ENCODE measurements around the gene RDM1. TPM values are rescaled to one million over a fixed set of nuclear protein-coding genes. Genes with fewer than 3 reads are reported as not detected.

RDM1 gene
- total RNA-seq: 1 to 10 TPM in 1 of 9 donors, not detected in 8; 1.1 TPM
- polyA plus RNA-seq: under 1 TPM in 1 of 3 donors, not detected in 2; 0.48 TPM
- long read RNA-seq, donor 1: 0 reads
- long read RNA-seq, donor 2: 0 reads
- long read RNA-seq, donor 3: 0 reads
- long read RNA-seq, donor 4: 0 reads
- long read RNA-seq, donor 5: 0 reads
- long read RNA-seq, donor 6: 0 reads
- long read RNA-seq, donor 7, partial matches to known transcripts: 0 of 1 reads
- long read RNA-seq, donor 7, other reads (novel, unspliced or antisense): 0 of 1 reads
- long read RNA-seq, donor 8, partial matches to known transcripts: 0 of 1 reads
- long read RNA-seq, donor 8, other reads (novel, unspliced or antisense): 0 of 1 reads
- long read RNA-seq, donor 9: 0 reads
- long read RNA-seq, donor 10: 0 reads

- no peaks in the 10 kb centered on the region for H3K36me3 ChIP-seq (replicated peaks in 1 of 2)
- TF ChIP-seq CTCF (IDR thresholded peaks at IDR 0.05) (no peak), POLR2A (IDR thresholded peaks at IDR 0.05) (no peak)
- intact Hi-C loops (cut with DNase I): no loop called here
- H3K9me3 ChIP-seq (replicated peaks in 1 of 3): no peaks in the 10 kb centered on the region
- H3K4me1 ChIP-seq (replicated peaks in 1 of 2): peaks cover 3 to 12% of the 10 kb centered on the region in 2 donors
- H3K27ac ChIP-seq: peak within 1 kb of the TSS in 1 of 5 donors; percentile 64
- H3K27me3 ChIP-seq: no peaks in the 10 kb centered on the region
- WGBS, 4 donors: 3 to 8% (median 3%) methylated on average over 21 to 35 of the region's 35 CpGs
- peak within 1 kb of the TSS in 2 of 4 donors; percentile 10 to 47 for H3K4me3 ChIP-seq
- peak; percentile 44 to 60 (median 52) for DNase-seq
These were observed at the start of gene RDM1 for GRCh38 chr17:35930211-35931065. Gene RDM1, minus strand, starts transcription at chr17:35930773. Its CDS starts 46 bp downstream, at chr17:35930727.

GRCh38 chr17:35978346-35978745 lies 47.8 kb upstream of the RDM1 start:
- H3K27ac ChIP-seq: no peak overlapping the region
- WGBS, 4 donors: 71 to 90% (median 80%) methylated on average over 3 of the region's 3 CpGs

GRCh38 chr17:35977509-35977908 lies 46.9 kb upstream of the RDM1 start:
- no peak for DNase-seq
- no peaks in the 10 kb centered on the region for H3K9me3 ChIP-seq (replicated peaks in 1 of 3)
- TF ChIP-seq POLR2A (IDR thresholded peaks at IDR 0.05): no peak
- no peak overlapping the region for H3K27ac ChIP-seq
- no peaks in the 10 kb centered on the region for H3K27me3 ChIP-seq
- H3K4me3 ChIP-seq: no peak overlapping the region
- WGBS, 4 donors: 64 to 94% (median 91%) methylated on average over 4 to 7 of the region's 7 CpGs
- intact Hi-C loops (cut with DNase I): loop anchor here (10.0 kb wide), 3 partner anchors 97 to 507 kb away; partner anchors contain the start of gene ZNHIT3 (in 1 of the 2)
- H3K36me3 ChIP-seq (replicated peaks in 1 of 2): no peaks in the 10 kb centered on the region
- H3K4me1 ChIP-seq (replicated peaks in 1 of 2): peaks cover 0 to 18% of the 10 kb centered on the region in 2 donors

More at GRCh38 chr17:35978346-35978745, 47.8 kb upstream of the RDM1 start:
- H3K4me1 ChIP-seq (replicated peaks in 1 of 2): peaks cover 0 to 9% of the 10 kb centered on the region in 2 donors
- H3K9me3 ChIP-seq (replicated peaks in 1 of 3): no peaks in the 10 kb centered on the region
- intact Hi-C loops (cut with DNase I): loop anchor here (10.0 kb wide), 3 partner anchors 96 to 506 kb away; partner anchors contain the start of gene ZNHIT3 (in 1 of the 2)
- TF ChIP-seq POLR2A (IDR thresholded peaks at IDR 0.05): no peak
- DNase-seq: no peak
- no peaks in the 10 kb centered on the region for H3K27me3 ChIP-seq
- H3K36me3 ChIP-seq (replicated peaks in 1 of 2): no peaks in the 10 kb centered on the region
- no peak overlapping the region for H3K4me3 ChIP-seq

- Histone ChIP-seq H3K4me3 (no peak overlapping the region), H3K27me3 (no peaks in the 10 kb centered on the region), H3K27ac (peak overlapping the region in 2 of 5 donors; percentile 21 to 41), H3K4me1 (replicated peaks in 1 of 2) (peaks cover 0 to 21% of the 10 kb centered on the region in 2 donors), H3K36me3 (replicated peaks in 1 of 2) (no peaks in the 10 kb centered on the region), H3K9me3 (replicated peaks in 1 of 3) (no peaks in the 10 kb centered on the region)
- 45 to 51% (median 46%) methylated on average over 10 of the region's 10 CpGs for WGBS, 4 donors
- peak in 6 of 7 donors; percentile 21 to 63 (median 34) for DNase-seq
- TF ChIP-seq POLR2A (IDR thresholded peaks at IDR 0.05): no peak
- intact Hi-C loops (cut with DNase I): loop anchor here (10.0 kb wide), 3 partner anchors 101 to 511 kb away; partner anchors contain the start of gene ZNHIT3 (in 1 of the 2)
These were observed 43.0 kb upstream of the RDM1 start for GRCh38 chr17:35973333-35974260.

GRCh38 chr17:35972945-35973332 lies 42.4 kb upstream of the RDM1 start:
- Histone ChIP-seq H3K27ac (peak overlapping the region in 1 of 5 donors; percentile 41), H3K4me3 (no peak overlapping the region), H3K36me3 (replicated peaks in 1 of 2) (no peaks in the 10 kb centered on the region), H3K27me3 (no peaks in the 10 kb centered on the region), H3K9me3 (replicated peaks in 1 of 3) (no peaks in the 10 kb centered on the region), H3K4me1 (replicated peaks in 1 of 2) (peaks cover 0 to 21% of the 10 kb centered on the region in 2 donors)
- intact Hi-C loops (cut with DNase I): loop anchor here (10.0 kb wide), 3 partner anchors 102 to 512 kb away; partner anchors contain the start of gene ZNHIT3 (in 1 of the 2)
- TF ChIP-seq CTCF (IDR thresholded peaks at IDR 0.05) (no peak), POLR2A (IDR thresholded peaks at IDR 0.05) (no peak)
- WGBS, 4 donors: 64 to 78% (median 71%) methylated on average over 4 of the region's 4 CpGs
- no peak for DNase-seq
